GM19397 (cell line): ENCODE data around the gene CDCA3.
A peak's percentile ranks its signal among the peaks of the same experiment; 100 is the strongest.
"Not testable (repeated sequence)": the region's sequence is repeated elsewhere in the genome, so short reads cannot be mapped to it uniquely, and the experiment has no call there.

Experiments used
- ATAC-seq: cut with Tn5 transposase; IDR thresholded peaks from one replicate; pipeline ENCODE4 v1.9.1; 2021; ENCODE audit warnings: mild to moderate bottlenecking, moderate library complexity; ENCODE audit not compliant: unreplicated experiment

The CDCA3 gene

GRCh38 chr12:6873094-6874014 lies 22.3 kb upstream of the CDCA3 start, which contains the start of gene SPSB2:
Gene SPSB2 (minus strand): TSS chr12:6873303. CDS start chr12:6872901, 402 bp downstream.
- peak; percentile 77 for ATAC-seq

GRCh38 chr12:6872073-6873048 lies 21.3 kb upstream of the CDCA3 start:
- ATAC-seq: peak; percentile 31

GRCh38 chr12:6871052-6871957 lies 20.2 kb upstream of the CDCA3 start:
- no peak for ATAC-seq

- ATAC-seq: not testable (repeated sequence)
These were observed 19.2 kb upstream of the CDCA3 start for GRCh38 chr12:6870304-6870703.

- ATAC-seq: no peak
These were observed 18.2 kb upstream of the CDCA3 start for GRCh38 chr12:6869049-6870021.

- no peak for ATAC-seq
These were observed 17.3 kb upstream of the CDCA3 start for GRCh38 chr12:6868211-6869048.

GRCh38 chr12:6867413-6868210 lies 16.5 kb upstream of the CDCA3 start, which contains the start of gene TPI1:
Gene TPI1 (plus strand): TSS chr12:6867531. CDS start chr12:6867567, 36 bp downstream.
- peak; percentile 52 for ATAC-seq

- peak; percentile 19 for ATAC-seq
These were observed 15.9 kb upstream of the CDCA3 start for GRCh38 chr12:6866920-6867412.

- no peak for ATAC-seq
These were observed 15.3 kb upstream of the CDCA3 start for GRCh38 chr12:6866163-6866919.

GRCh38 chr12:6865307-6865706 lies 14.2 kb upstream of the CDCA3 start:
- ATAC-seq: not testable (repeated sequence)

GRCh38 chr12:6863586-6864321 lies 12.7 kb upstream of the CDCA3 start:
- no peak for ATAC-seq

- ATAC-seq: no peak
These were observed 11.9 kb upstream of the CDCA3 start for GRCh38 chr12:6863033-6863432.

GRCh38 chr12:6861391-6861790 lies 10.3 kb upstream of the CDCA3 start:
- no peak for ATAC-seq

- ATAC-seq: no peak
These were observed 9.9 kb upstream of the CDCA3 start for GRCh38 chr12:6860942-6861341.

GRCh38 chr12:6860116-6860515 lies 9.0 kb upstream of the CDCA3 start:
- ATAC-seq: no peak

GRCh38 chr12:6858799-6859198 lies 7.7 kb upstream of the CDCA3 start:
- no peak for ATAC-seq
